HEK293 (cell line): Measurements from ENCODE around the gene IREB2.

Source experiments
- CTCF ChIA-PET: fragments of 350-600 bp; formaldehyde crosslinking; extraction: SDS; loops from one replicate; lab custom pipeline; 2021; ENCODE audit warnings: antibody characterized with exemption; lab: Yijun Ruan, JAX
- POLR2A ChIA-PET: fragments of 300-600 bp; formaldehyde crosslinking; extraction: SDS; loops from one replicate; lab custom pipeline; 2020; ENCODE audit warnings: antibody characterized with exemption, inconsistent platforms; lab: Yijun Ruan, JAX
- H3K27ac ChIP-seq: fragments of 200-500 bp; sonication (Bioruptor generic); 2 replicates; pipeline ENCODE4 v1.5.1; 2014; ENCODE audit warnings: low read depth, low read length, control low read depth, inconsistent platforms; ENCODE audit errors: extremely low read depth
- H3K36me3 ChIP-seq, 2 experiments: fragments of 200-500 bp in 1 of 2; sonication (Bioruptor generic) in 1 of 2; 1 replicate in 1 of 2; 2 replicates in 1 of 2; pipeline ENCODE4 v1.5.1; 2014 to 2017; ENCODE audit warnings: inconsistent platforms in 2 of 2, low read length in 2 of 2; ENCODE audit not compliant: control insufficient read depth in 2 of 2, insufficient read depth in 1 of 2
- H3K4me1 ChIP-seq: fragments of 200-500 bp; sonication (Bioruptor generic); 2 replicates; pipeline ENCODE4 v1.5.1; 2014; ENCODE audit warnings: mild to moderate bottlenecking, low read length, inconsistent platforms; ENCODE audit not compliant: control insufficient read depth, insufficient read depth
- H3K4me3 ChIP-seq: 2 replicates; pipeline ENCODE4 v1.5.1; 2011; ENCODE audit warnings: low read depth, mild to moderate bottlenecking, control low read depth, low read length, moderate library complexity
- H3K9me3 ChIP-seq: fragments of 200-500 bp; sonication (Bioruptor generic); 2 replicates; pipeline ENCODE4 v1.5.1; 2014; ENCODE audit warnings: low read depth, low read length, inconsistent platforms; ENCODE audit not compliant: control insufficient read depth, insufficient read depth
- INSM2 ChIP-seq: fragments of 450-650 bp; formaldehyde crosslinking; IDR thresholded peaks from 2 replicates; pipeline ENCODE4 v1.5.1; 2016; ENCODE audit warnings: missing biosample characterization, missing genetic modification characterization
- KLF16 ChIP-seq: fragments of 450-650 bp; formaldehyde crosslinking; IDR thresholded peaks from 2 replicates; pipeline ENCODE4 v1.5.1; 2017; ENCODE audit warnings: missing biosample characterization, missing genetic modification characterization
- MZF1 ChIP-seq: fragments of 450-650 bp; formaldehyde crosslinking; IDR thresholded peaks from 2 replicates; pipeline ENCODE4 v1.5.1; 2017; ENCODE audit warnings: missing biosample characterization, missing genetic modification characterization, borderline replicate concordance
- PRDM1 ChIP-seq: fragments of 450-650 bp; formaldehyde crosslinking; IDR thresholded peaks from 2 replicates; pipeline ENCODE4; 2016; ENCODE audit warnings: missing biosample characterization, missing genetic modification characterization
- REST ChIP-seq: fragments of 450-650 bp; formaldehyde crosslinking; IDR thresholded peaks from 2 replicates; pipeline ENCODE4 v1.5.1; 2016; ENCODE audit warnings: missing biosample characterization, missing genetic modification characterization
- SALL2 ChIP-seq: fragments of 450-650 bp; formaldehyde crosslinking; IDR thresholded peaks from 2 replicates; pipeline ENCODE4 v1.5.0; 2017; ENCODE audit warnings: missing biosample characterization, mild to moderate bottlenecking, missing genetic modification characterization, borderline replicate concordance
- ZIC2 ChIP-seq: fragments of 450-650 bp; formaldehyde crosslinking; IDR thresholded peaks from 2 replicates; pipeline ENCODE4 v1.5.1; 2016; ENCODE audit warnings: missing biosample characterization, missing genetic modification characterization
- ZNF16 ChIP-seq: fragments of 450-650 bp; formaldehyde crosslinking; IDR thresholded peaks from 2 replicates; pipeline ENCODE4 v1.5.1; 2016; ENCODE audit warnings: low read depth, missing biosample characterization, missing genetic modification characterization
- ZNF223 ChIP-seq: fragments of 450-650 bp; formaldehyde crosslinking; IDR thresholded peaks from 2 replicates; pipeline ENCODE4 v1.5.1; 2016; ENCODE audit warnings: missing biosample characterization, missing genetic modification characterization
- ZNF398 ChIP-seq: fragments of 450-650 bp; formaldehyde crosslinking; IDR thresholded peaks from 2 replicates; pipeline ENCODE4 v1.5.1; 2017; ENCODE audit warnings: missing biosample characterization, missing genetic modification characterization
- ZNF600 ChIP-seq: fragments of 450-650 bp; formaldehyde crosslinking; IDR thresholded peaks from 2 replicates; pipeline ENCODE4 v1.5.1; 2016; ENCODE audit warnings: missing biosample characterization, missing genetic modification characterization
- ZNF621 ChIP-seq: fragments of 450-650 bp; formaldehyde crosslinking; IDR thresholded peaks from 2 replicates; pipeline ENCODE4 v1.5.1; 2017; ENCODE audit warnings: missing biosample characterization, missing genetic modification characterization
- ZNF626 ChIP-seq: fragments of 450-650 bp; sonication (Bioruptor Pico); formaldehyde crosslinking; IDR thresholded peaks from 2 replicates; pipeline ENCODE4 v1.5.1; 2018; ENCODE audit warnings: missing biosample characterization, missing genetic modification characterization, inconsistent platforms
- TF ChIP-seq, protein P1 (sequence below): IDR thresholded peaks from 2 replicates; pipeline ENCODE4 v1.6.1; 2011; ENCODE audit warnings: mild to moderate bottlenecking, low read depth, low read length, borderline replicate concordance
- TF ChIP-seq, protein P2 (sequence below): fragments of 450-650 bp; IDR thresholded peaks from 2 replicates; pipeline ENCODE4 v1.5.1; 2018; ENCODE audit warnings: missing biosample characterization, missing genetic modification characterization
- TF ChIP-seq, protein P3 (sequence below): fragments of 450-650 bp; formaldehyde crosslinking; IDR thresholded peaks from 2 replicates; pipeline ENCODE4 v1.5.1; 2016; ENCODE audit warnings: missing biosample characterization, missing genetic modification characterization
- TF ChIP-seq, protein P4 (sequence below): fragments of 450-650 bp; formaldehyde crosslinking; IDR thresholded peaks from 2 replicates; pipeline ENCODE4 v1.5.1; 2017; ENCODE audit warnings: missing biosample characterization, missing genetic modification characterization

The IREB2 gene

DNA sequence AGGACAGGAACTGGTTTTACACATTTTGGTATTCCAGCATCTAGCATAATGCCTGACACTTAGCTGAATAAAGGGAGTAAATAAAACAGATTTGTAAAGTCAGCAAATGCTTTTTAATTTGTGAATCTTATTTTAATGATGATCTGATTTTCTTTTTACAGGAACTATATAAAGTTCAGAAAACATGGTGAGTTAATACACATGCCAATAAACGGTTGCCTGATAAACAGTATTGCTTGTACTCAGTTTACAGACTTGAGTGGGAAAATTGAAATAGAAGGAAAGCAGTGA lies 103.7 kb downstream of the IREB2 start:
- H3K4me3 ChIP-seq, result peak overlapping the region; percentile 93
- H3K4me1 ChIP-seq, result peaks cover 10% of the 10 kb centered on the region; the same call in 1 of the 2 replicates
- ChIA-PET POLR2A (interaction anchor here (1.2 to 3.9 kb wide), 4 partner anchors 8 to 33 kb away, joined by 3 to 78 read pairs (median 27); partner anchors contain the start of genes CHRNA5 and HYKK), CTCF (interaction anchor here (0.8 to 1.8 kb wide), 2 partner anchors 24 to 165 kb away, joined by 3 to 5 read pairs; partner anchors contain the start of gene CHRNA5)
- H3K9me3 ChIP-seq, result no peaks in the 10 kb centered on the region
- H3K27ac ChIP-seq, result no peak overlapping the region
- peaks cover 46 to 50% of the 10 kb centered on the region in 2 experiments for H3K36me3 ChIP-seq
- no peak for TF ChIP-seq MZF1 (tag by site-specific recombination)
- no peak for TF ChIP-seq ZNF16 (tag by site-specific recombination)
- no peak for TF ChIP-seq ZIC2 (tag by site-specific recombination)
- TF ChIP-seq ZNF626 (tag by site-specific recombination), result no peak
- TF ChIP-seq ZNF621 (tag by site-specific recombination), result no peak

DNA sequence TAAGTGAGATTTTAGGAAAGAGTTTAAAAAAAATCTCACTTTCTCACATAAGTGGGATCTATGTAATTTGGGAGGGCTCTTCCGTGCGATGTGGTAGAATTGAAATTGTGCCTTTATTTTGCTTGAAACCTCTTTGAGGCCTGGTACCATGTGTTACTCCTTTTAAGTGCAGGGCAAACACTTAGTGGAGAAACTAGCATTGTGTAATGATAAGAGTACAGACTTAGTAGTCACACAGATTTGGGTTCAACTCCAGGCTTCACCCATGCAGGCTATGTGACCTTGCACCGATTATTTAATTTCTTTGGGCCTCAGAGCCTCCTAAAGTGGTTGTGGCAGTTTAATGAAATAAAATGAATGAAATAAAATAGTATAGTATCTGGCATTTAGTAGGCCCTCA lies 104.6 kb downstream of the IREB2 start:
- peaks cover 56 to 60% of the 10 kb centered on the region in 2 experiments for H3K36me3 ChIP-seq
- ChIA-PET POLR2A (interaction anchor here (3.9 kb wide), 1 partner anchor 24 kb away, joined by 78 read pairs; the partner anchor contains the start of gene CHRNA5), CTCF (interaction anchor here (0.7 to 1.5 kb wide), 2 partner anchors 60 to 234 kb away, joined by 3 to 4 read pairs; no protein-coding TSS in a partner anchor)
- no peak overlapping the region for H3K27ac ChIP-seq
- peaks cover 10% of the 10 kb centered on the region; the same call in 1 of the 2 replicates for H3K4me1 ChIP-seq
- no peak overlapping the region for H3K4me3 ChIP-seq
- H3K9me3 ChIP-seq, result no peaks in the 10 kb centered on the region
- TF ChIP-seq, protein P1, sequence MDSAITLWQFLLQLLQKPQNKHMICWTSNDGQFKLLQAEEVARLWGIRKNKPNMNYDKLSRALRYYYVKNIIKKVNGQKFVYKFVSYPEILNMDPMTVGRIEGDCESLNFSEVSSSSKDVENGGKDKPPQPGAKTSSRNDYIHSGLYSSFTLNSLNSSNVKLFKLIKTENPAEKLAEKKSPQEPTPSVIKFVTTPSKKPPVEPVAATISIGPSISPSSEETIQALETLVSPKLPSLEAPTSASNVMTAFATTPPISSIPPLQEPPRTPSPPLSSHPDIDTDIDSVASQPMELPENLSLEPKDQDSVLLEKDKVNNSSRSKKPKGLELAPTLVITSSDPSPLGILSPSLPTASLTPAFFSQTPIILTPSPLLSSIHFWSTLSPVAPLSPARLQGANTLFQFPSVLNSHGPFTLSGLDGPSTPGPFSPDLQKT, result no peak
- TF ChIP-seq PRDM1 (tag by site-specific recombination), result 0 out of 2 replicates have a peak, but pooled peaks have one; percentile 4

DNA sequence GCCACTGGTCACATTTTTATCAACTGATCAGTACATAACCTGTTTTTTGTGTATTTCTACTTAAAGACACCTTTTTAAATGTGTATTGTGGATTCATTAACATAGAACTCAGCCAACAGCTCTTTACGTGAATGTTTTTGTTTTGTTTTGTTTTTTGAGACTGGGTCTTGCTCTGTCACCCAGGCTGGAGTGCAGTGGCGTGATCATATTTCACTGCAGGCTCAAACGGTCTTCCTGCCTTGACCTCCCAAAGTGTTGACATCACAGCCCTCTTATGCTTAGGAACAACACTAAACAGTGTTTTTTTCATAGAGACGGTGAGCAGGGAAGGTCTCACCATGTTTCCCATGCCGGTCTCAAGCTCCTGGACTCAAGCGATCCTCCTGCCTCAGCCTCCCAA lies 112.2 kb downstream of the IREB2 start:
- POLR2A ChIA-PET, result interaction anchor here (0.6 to 3.3 kb wide), 4 partner anchors 9 to 251 kb away, joined by 3 to 23 read pairs (median 12); partner anchors contain the start of genes CHRNA5, IREB2, PSMA4 and SKIC8
- CTCF ChIA-PET, result no interaction called here
- H3K36me3 ChIP-seq, result peaks cover 52 to 61% of the 10 kb centered on the region in 2 experiments
- TF ChIP-seq KLF16 (tag by site-specific recombination), result no peak
- peak; percentile 74 for TF ChIP-seq ZNF600 (tag by site-specific recombination)
- TF ChIP-seq INSM2 (tag by site-specific recombination), result no peak
- TF ChIP-seq SALL2, result no peak
- TF ChIP-seq ZNF398 (tag by site-specific recombination), result no peak
- TF ChIP-seq ZNF223 (tag by site-specific recombination), result no peak
- TF ChIP-seq, protein P2, sequence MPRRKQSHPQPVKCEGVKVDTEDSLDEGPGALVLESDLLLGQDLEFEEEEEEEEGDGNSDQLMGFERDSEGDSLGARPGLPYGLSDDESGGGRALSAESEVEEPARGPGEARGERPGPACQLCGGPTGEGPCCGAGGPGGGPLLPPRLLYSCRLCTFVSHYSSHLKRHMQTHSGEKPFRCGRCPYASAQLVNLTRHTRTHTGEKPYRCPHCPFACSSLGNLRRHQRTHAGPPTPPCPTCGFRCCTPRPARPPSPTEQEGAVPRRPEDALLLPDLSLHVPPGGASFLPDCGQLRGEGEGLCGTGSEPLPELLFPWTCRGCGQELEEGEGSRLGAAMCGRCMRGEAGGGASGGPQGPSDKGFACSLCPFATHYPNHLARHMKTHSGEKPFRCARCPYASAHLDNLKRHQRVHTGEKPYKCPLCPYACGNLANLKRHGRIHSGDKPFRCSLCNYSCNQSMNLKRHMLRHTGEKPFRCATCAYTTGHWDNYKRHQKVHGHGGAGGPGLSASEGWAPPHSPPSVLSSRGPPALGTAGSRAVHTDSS (tag by site-specific recombination), result no peak
- TF ChIP-seq, protein P3, sequence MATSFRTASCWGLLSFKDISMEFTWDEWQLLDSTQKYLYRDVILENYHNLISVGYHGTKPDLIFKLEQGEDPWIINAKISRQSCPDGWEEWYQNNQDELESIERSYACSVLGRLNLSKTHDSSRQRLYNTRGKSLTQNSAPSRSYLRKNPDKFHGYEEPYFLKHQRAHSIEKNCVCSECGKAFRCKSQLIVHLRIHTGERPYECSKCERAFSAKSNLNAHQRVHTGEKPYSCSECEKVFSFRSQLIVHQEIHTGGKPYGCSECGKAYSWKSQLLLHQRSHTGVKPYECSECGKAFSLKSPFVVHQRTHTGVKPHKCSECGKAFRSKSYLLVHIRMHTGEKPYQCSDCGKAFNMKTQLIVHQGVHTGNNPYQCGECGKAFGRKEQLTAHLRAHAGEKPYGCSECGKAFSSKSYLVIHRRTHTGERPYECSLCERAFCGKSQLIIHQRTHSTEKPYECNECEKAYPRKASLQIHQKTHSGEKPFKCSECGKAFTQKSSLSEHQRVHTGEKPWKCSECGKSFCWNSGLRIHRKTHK (tag by site-specific recombination), result no peak
- TF ChIP-seq ZNF621 (tag by site-specific recombination), result no peak
- TF ChIP-seq REST (tag by site-specific recombination), result no peak
- TF ChIP-seq, protein P4, sequence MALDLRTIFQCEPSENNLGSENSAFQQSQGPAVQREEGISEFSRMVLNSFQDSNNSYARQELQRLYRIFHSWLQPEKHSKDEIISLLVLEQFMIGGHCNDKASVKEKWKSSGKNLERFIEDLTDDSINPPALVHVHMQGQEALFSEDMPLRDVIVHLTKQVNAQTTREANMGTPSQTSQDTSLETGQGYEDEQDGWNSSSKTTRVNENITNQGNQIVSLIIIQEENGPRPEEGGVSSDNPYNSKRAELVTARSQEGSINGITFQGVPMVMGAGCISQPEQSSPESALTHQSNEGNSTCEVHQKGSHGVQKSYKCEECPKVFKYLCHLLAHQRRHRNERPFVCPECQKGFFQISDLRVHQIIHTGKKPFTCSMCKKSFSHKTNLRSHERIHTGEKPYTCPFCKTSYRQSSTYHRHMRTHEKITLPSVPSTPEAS (tag by site-specific recombination), result no peak

More for the DNA sequence above, 112.2 kb downstream of the IREB2 start:
- no peaks in the 10 kb centered on the region for H3K4me1 ChIP-seq
- H3K27ac ChIP-seq, result no peak overlapping the region
- H3K9me3 ChIP-seq, result no peaks in the 10 kb centered on the region
- H3K4me3 ChIP-seq, result no peak overlapping the region
